Neural cell (in vitro differentiated cells): Measurements from ENCODE around the gene SPRR1B.

Experiments
- CTCF ChIP-seq: fragments of 450-650 bp; IDR thresholded peaks from 2 replicates; pipeline ENCODE4 v1.5.1; 2014; ENCODE audit warnings: antibody characterized with exemption, mild to moderate bottlenecking, moderate library complexity; ENCODE audit not compliant: poor library complexity, severe bottlenecking
- POLR2AphosphoS5 ChIP-seq: IDR thresholded peaks from 2 replicates; pipeline ENCODE4 v1.6.1; 2012
- RAD21 ChIP-seq: fragments of 450-650 bp; conservative IDR thresholded peaks from 2 replicates; pipeline ENCODE4 v1.6.1; 2014; ENCODE audit warnings: antibody characterized with exemption, mild to moderate bottlenecking, moderate library complexity
- TAF1 ChIP-seq: IDR thresholded peaks from 2 replicates; pipeline ENCODE4 v1.6.1; 2012; ENCODE audit warnings: low read depth

- no peak for TF ChIP-seq CTCF
- TF ChIP-seq POLR2AphosphoS5 = no peak
- TF ChIP-seq TAF1 = no peak
- no peak for TF ChIP-seq RAD21
Observed at GRCh38 chr1:152996633-152997400, 34.2 kb upstream of the SPRR1B start.
